Skin epidermis (tissue), 12 donors: ENCODE data around the gene PIK3R4.

Experiments
- H3K27ac ChIP-seq, 21 experiments: fragments of 200-600 bp; sonication (generic) in 11 of 21; one replicate each; pipeline ENCODE4 v1.5.0; 2020; ENCODE audit warnings: mild to moderate bottlenecking in 3 of 21, inconsistent platforms in 2 of 21, moderate library complexity in 2 of 21
- H3K4me3 ChIP-seq, 7 experiments: fragments of 200-600 bp; sonication (generic) in 2 of 7; one replicate each; pipeline ENCODE4 v1.5.0; 2020; ENCODE audit warnings: inconsistent platforms in 2 of 7, mild to moderate bottlenecking in 2 of 7, moderate library complexity in 1 of 7

The PIK3R4 gene

GRCh38 chr3:130649061-130649654, 97.5 kb downstream of the PIK3R4 start:
- H3K4me3 ChIP-seq: no peak overlapping the region
- no peak overlapping the region for H3K27ac ChIP-seq

GRCh38 chr3:130648293-130648692, 98.3 kb downstream of the PIK3R4 start:
- no peak overlapping the region for H3K27ac ChIP-seq
- no peak overlapping the region for H3K4me3 ChIP-seq

- Histone ChIP-seq H3K4me3 (no peak overlapping the region), H3K27ac (no peak overlapping the region)
These were observed 101.4 kb downstream of the PIK3R4 start for GRCh38 chr3:130645261-130645660.

- H3K4me3 ChIP-seq: no peak overlapping the region
- no peak overlapping the region for H3K27ac ChIP-seq
These were observed 101.9 kb downstream of the PIK3R4 start for GRCh38 chr3:130644628-130645253.

GRCh38 chr3:130640027-130640426, 106.6 kb downstream of the PIK3R4 start:
- H3K4me3 ChIP-seq: no peak overlapping the region

GRCh38 chr3:130636480-130637234, 110.0 kb downstream of the PIK3R4 start:
- H3K4me3 ChIP-seq: no peak overlapping the region
- no peak overlapping the region for H3K27ac ChIP-seq

More at GRCh38 chr3:130640027-130640426, 106.6 kb downstream of the PIK3R4 start:
- no peak overlapping the region for H3K27ac ChIP-seq

GRCh38 chr3:130635978-130636377, 110.7 kb downstream of the PIK3R4 start:
- H3K4me3 ChIP-seq: no peak overlapping the region
- no peak overlapping the region for H3K27ac ChIP-seq

GRCh38 chr3:130635285-130635684, 111.3 kb downstream of the PIK3R4 start:
- H3K4me3 ChIP-seq: no peak overlapping the region
- no peak overlapping the region for H3K27ac ChIP-seq
